ENCODE data around the gene ZNF580.

DNA sequence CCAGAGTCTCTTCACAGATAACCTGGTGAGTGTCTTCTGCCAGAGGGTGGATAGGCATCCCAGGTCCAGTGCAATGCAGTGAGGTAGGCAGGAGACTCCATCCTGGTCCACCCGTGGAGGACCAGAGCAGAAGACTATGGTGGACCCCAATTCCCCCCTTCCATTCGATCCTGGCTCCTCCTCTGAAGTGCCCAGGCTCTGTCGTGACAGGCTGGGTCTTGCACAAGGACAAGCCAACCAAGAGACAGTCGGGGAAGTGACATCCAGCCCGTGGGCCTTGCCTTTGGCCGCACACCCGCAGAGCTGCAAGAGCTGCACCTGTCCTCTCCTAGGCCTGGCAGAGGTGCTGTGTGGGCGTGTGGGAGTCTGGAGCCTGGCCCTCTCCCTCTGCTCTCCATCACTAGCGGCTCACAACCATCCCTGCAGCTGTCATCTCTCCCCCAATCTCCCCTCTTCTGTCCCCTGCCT, 19.6 kb upstream of the ZNF580 start:
- TF ChIP-seq, protein P1, sequence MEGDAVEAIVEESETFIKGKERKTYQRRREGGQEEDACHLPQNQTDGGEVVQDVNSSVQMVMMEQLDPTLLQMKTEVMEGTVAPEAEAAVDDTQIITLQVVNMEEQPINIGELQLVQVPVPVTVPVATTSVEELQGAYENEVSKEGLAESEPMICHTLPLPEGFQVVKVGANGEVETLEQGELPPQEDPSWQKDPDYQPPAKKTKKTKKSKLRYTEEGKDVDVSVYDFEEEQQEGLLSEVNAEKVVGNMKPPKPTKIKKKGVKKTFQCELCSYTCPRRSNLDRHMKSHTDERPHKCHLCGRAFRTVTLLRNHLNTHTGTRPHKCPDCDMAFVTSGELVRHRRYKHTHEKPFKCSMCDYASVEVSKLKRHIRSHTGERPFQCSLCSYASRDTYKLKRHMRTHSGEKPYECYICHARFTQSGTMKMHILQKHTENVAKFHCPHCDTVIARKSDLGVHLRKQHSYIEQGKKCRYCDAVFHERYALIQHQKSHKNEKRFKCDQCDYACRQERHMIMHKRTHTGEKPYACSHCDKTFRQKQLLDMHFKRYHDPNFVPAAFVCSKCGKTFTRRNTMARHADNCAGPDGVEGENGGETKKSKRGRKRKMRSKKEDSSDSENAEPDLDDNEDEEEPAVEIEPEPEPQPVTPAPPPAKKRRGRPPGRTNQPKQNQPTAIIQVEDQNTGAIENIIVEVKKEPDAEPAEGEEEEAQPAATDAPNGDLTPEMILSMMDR (conservative IDR thresholded peaks at IDR 0.05; ENCODE audit: low read length): no peak
- TF ChIP-seq EZH2phosphoT487 (IDR thresholded peaks at IDR 0.05; ENCODE audit: borderline replicate concordance): no peak

All from Loucy (cell line).